Activated T-helper 1 cell treated with anti-CD3 and anti-CD28 coated beads, Interleukin-2, amount 50 U/mL, for 16 hours (primary cell): ENCODE measurements around the gene TBC1D2B.

ENCODE experiments used
- DNase-seq, 2 donors: peaks; one replicate each; pipeline ENCODE4 v3.0.0-alpha.2; 2020; ENCODE audit warnings: low read depth in 1 of 2, low spot score in 1 of 2

TBC1D2B gene

GRCh38 chr15:78077053-78077870, at the start of gene TBC1D2B:
TSS of gene TBC1D2B (minus strand) at chr15:78077711. CDS start at chr15:78077652, 59 bp downstream.
- peak; percentile 51 to 60 for DNase-seq

GRCh38 chr15:78125267-78125666, 47.8 kb upstream of the TBC1D2B start:
- no peak for DNase-seq

GRCh38 chr15:78120523-78120922, 43.0 kb upstream of the TBC1D2B start:
- DNase-seq, result no peak

GRCh38 chr15:78112551-78112950, 35.0 kb upstream of the TBC1D2B start:
- DNase-seq, result no peak

GRCh38 chr15:78111788-78112187, 34.3 kb upstream of the TBC1D2B start:
- DNase-seq, result no peak

GRCh38 chr15:78110916-78111475, 33.5 kb upstream of the TBC1D2B start:
- DNase-seq, result no peak

GRCh38 chr15:78110096-78110495, 32.6 kb upstream of the TBC1D2B start:
- DNase-seq, result no peak

- DNase-seq, result no peak
Observed at GRCh38 chr15:78109156-78109555, 31.6 kb upstream of the TBC1D2B start.

GRCh38 chr15:78108300-78109084, 31.0 kb upstream of the TBC1D2B start:
- DNase-seq, result peak; percentile 63 to 69

GRCh38 chr15:78107471-78107870, 30.0 kb upstream of the TBC1D2B start:
- DNase-seq, result no peak

GRCh38 chr15:78105476-78106241, 28.1 kb upstream of the TBC1D2B start:
- no peak for DNase-seq

GRCh38 chr15:78104566-78105475, 27.3 kb upstream of the TBC1D2B start:
- no peak for DNase-seq

GRCh38 chr15:78104119-78104479, 26.6 kb upstream of the TBC1D2B start:
- DNase-seq, result no peak

GRCh38 chr15:78103406-78104118, 26.1 kb upstream of the TBC1D2B start:
- DNase-seq, result peak; percentile 18 to 33

- DNase-seq, result no peak
Observed at GRCh38 chr15:78102741-78103140, 25.2 kb upstream of the TBC1D2B start.

GRCh38 chr15:78102211-78102610, 24.7 kb upstream of the TBC1D2B start:
- no peak for DNase-seq

- no peak for DNase-seq
Observed at GRCh38 chr15:78101423-78102105, 24.1 kb upstream of the TBC1D2B start.

GRCh38 chr15:78100886-78101285, 23.4 kb upstream of the TBC1D2B start:
- DNase-seq, result no peak
